Endothelial cell (in vitro differentiated cells): Measurements from ENCODE around the gene SLC2A9. TPM values are rescaled to one million over a fixed set of nuclear protein-coding genes. Genes with fewer than 3 reads are reported as not detected.

ENCODE experiments used
- DNase-seq: peaks from one replicate; pipeline ENCODE4 v3.0.0; 2021; ENCODE audit warnings: low spot score
- H3K27ac Mint-ChIP-seq: one replicate; pipeline ENCODE4 v1.8.0; 2021; ENCODE audit warnings: mixed read lengths, inconsistent platforms; ENCODE audit not compliant: unreplicated experiment
- H3K27me3 Mint-ChIP-seq: one replicate; pipeline ENCODE4 v1.8.0; 2021; ENCODE audit warnings: mild to moderate bottlenecking, moderate library complexity, mixed read lengths, inconsistent platforms; ENCODE audit not compliant: unreplicated experiment
- H3K36me3 Mint-ChIP-seq: one replicate; pipeline ENCODE4 v1.8.0; 2021; ENCODE audit warnings: mild to moderate bottlenecking, low read depth, mixed read lengths, inconsistent platforms; ENCODE audit not compliant: unreplicated experiment
- H3K4me1 Mint-ChIP-seq: one replicate; pipeline ENCODE4 v1.8.0; 2021; ENCODE audit warnings: mild to moderate bottlenecking, mixed read lengths, inconsistent platforms; ENCODE audit not compliant: unreplicated experiment
- H3K4me3 Mint-ChIP-seq: one replicate; pipeline ENCODE4 v1.8.0; 2021; ENCODE audit warnings: mild to moderate bottlenecking, mixed read lengths, inconsistent platforms; ENCODE audit not compliant: unreplicated experiment
- H3K9me3 Mint-ChIP-seq: one replicate; pipeline ENCODE4 v1.8.0; 2021; ENCODE audit warnings: mixed read lengths, inconsistent platforms; ENCODE audit not compliant: unreplicated experiment
- CTCF ChIP-seq: fragments of 200-600 bp; sonication (generic); IDR thresholded peaks from one replicate; pipeline ENCODE4 v1.5.0; 2021; ENCODE audit warnings: antibody characterized with exemption; ENCODE audit not compliant: unreplicated experiment
- total RNA-seq: library from RNA; stranded (reverse); fragmentation: NEBNext Ultra II Directional; extraction: Animal tissue kit (Norgen Biotek cat#: 25700); gene quantifications from one replicate; pipeline ENCODE4 v1.2.1, GENCODE V29; 2021; ENCODE audit not compliant: unreplicated experiment

SLC2A9 gene
- total RNA-seq, 1 donor from 2014 or later: 0.72 TPM

GRCh38 chr4:9926586-9926985 lies 94.7 kb downstream of the SLC2A9 start:
- TF ChIP-seq CTCF: no peak
- no peaks in the 10 kb centered on the region for H3K4me1 Mint-ChIP-seq

GRCh38 chr4:9925750-9926439 lies 95.4 kb downstream of the SLC2A9 start:
- peaks cover 3% of the 10 kb centered on the region for H3K27me3 Mint-ChIP-seq
- no peak for TF ChIP-seq CTCF
- DNase-seq: no peak
- no peaks in the 10 kb centered on the region for H3K9me3 Mint-ChIP-seq
- H3K4me1 Mint-ChIP-seq: no peaks in the 10 kb centered on the region
- H3K36me3 Mint-ChIP-seq: no peaks in the 10 kb centered on the region
- no peak overlapping the region for H3K27ac Mint-ChIP-seq
- H3K4me3 Mint-ChIP-seq: no peak overlapping the region

More at GRCh38 chr4:9926586-9926985, 94.7 kb downstream of the SLC2A9 start:
- Mint-ChIP-seq H3K27ac (no peak overlapping the region), H3K36me3 (no peaks in the 10 kb centered on the region), H3K9me3 (no peaks in the 10 kb centered on the region), H3K27me3 (peaks cover 3% of the 10 kb centered on the region), H3K4me3 (no peak overlapping the region)
- no peak for DNase-seq

GRCh38 chr4:9924750-9925149 lies 96.5 kb downstream of the SLC2A9 start:
- Mint-ChIP-seq H3K4me1 (no peaks in the 10 kb centered on the region), H3K4me3 (no peak overlapping the region), H3K9me3 (no peaks in the 10 kb centered on the region), H3K27ac (no peak overlapping the region), H3K36me3 (no peaks in the 10 kb centered on the region), H3K27me3 (peaks cover 3% of the 10 kb centered on the region)
- TF ChIP-seq CTCF: no peak
- no peak for DNase-seq

GRCh38 chr4:9923195-9923812 lies 98.0 kb downstream of the SLC2A9 start:
- Mint-ChIP-seq H3K36me3 (no peaks in the 10 kb centered on the region), H3K27me3 (peaks cover 3% of the 10 kb centered on the region), H3K4me1 (no peaks in the 10 kb centered on the region), H3K27ac (no peak overlapping the region), H3K4me3 (no peak overlapping the region), H3K9me3 (no peaks in the 10 kb centered on the region)
- no peak for DNase-seq
- no peak for TF ChIP-seq CTCF

GRCh38 chr4:9921326-9921725 lies 100.0 kb downstream of the SLC2A9 start:
- Mint-ChIP-seq H3K4me1 (no peaks in the 10 kb centered on the region), H3K9me3 (no peaks in the 10 kb centered on the region), H3K27me3 (peaks cover 3% of the 10 kb centered on the region), H3K36me3 (no peaks in the 10 kb centered on the region), H3K4me3 (no peak overlapping the region), H3K27ac (no peak overlapping the region)
- TF ChIP-seq CTCF: no peak
- DNase-seq: no peak
